Fibroblast of the aortic adventitia (primary cell): Measurements from ENCODE around the gene FAM210B. TPM values are rescaled to one million over a fixed set of nuclear protein-coding genes. Genes with fewer than 3 reads are reported as not detected.

Experiments
- DNase-seq: peaks from one replicate; pipeline ENCODE4 v3.0.0-alpha.2; 2010; ENCODE audit warnings: low read depth
- H3K4me3 ChIP-seq: 2 replicates; pipeline ENCODE4 v1.5.1; 2011; ENCODE audit warnings: low read depth, mild to moderate bottlenecking, control low read depth, low read length, moderate library complexity
- total RNA-seq: library from RNA; depleted of rRNA; stranded (reverse); fragments of >200 nt; gene quantifications from 2 replicates; pipeline ENCODE4 v1.2.3, GENCODE V29; 2012; ENCODE audit warnings: low replicate concordance
- TF ChIP-seq, protein P1 (sequence below): IDR thresholded peaks from 2 replicates; pipeline ENCODE4 v1.5.1; 2011; ENCODE audit warnings: mild to moderate bottlenecking, low read length, control low read depth, inconsistent platforms; ENCODE audit not compliant: insufficient read depth

The FAM210B gene
- total RNA-seq, 1 donor: 53.3 TPM

DNA sequence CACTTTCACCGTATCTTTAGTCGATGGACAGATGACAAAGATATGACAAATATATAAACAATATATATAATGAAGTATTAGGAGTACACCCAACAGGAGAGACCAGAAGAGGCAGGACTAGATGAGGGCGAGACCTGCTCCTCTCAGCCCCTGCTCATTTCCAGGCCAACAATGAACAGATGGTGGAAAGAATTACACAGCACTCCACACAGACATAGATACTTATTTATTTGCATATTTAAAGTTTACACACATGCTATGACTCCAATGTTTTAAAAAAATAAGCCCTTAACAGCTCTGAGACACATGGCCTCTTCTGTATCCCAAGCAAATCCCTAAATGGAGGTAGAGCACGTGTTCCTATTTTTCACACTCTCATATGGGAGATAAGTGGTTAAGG is 10.4 kb downstream of the FAM210B start:
- DNase-seq: no peak
- no peak overlapping the region for H3K4me3 ChIP-seq
- TF ChIP-seq, protein P1, sequence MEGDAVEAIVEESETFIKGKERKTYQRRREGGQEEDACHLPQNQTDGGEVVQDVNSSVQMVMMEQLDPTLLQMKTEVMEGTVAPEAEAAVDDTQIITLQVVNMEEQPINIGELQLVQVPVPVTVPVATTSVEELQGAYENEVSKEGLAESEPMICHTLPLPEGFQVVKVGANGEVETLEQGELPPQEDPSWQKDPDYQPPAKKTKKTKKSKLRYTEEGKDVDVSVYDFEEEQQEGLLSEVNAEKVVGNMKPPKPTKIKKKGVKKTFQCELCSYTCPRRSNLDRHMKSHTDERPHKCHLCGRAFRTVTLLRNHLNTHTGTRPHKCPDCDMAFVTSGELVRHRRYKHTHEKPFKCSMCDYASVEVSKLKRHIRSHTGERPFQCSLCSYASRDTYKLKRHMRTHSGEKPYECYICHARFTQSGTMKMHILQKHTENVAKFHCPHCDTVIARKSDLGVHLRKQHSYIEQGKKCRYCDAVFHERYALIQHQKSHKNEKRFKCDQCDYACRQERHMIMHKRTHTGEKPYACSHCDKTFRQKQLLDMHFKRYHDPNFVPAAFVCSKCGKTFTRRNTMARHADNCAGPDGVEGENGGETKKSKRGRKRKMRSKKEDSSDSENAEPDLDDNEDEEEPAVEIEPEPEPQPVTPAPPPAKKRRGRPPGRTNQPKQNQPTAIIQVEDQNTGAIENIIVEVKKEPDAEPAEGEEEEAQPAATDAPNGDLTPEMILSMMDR: no peak

DNA sequence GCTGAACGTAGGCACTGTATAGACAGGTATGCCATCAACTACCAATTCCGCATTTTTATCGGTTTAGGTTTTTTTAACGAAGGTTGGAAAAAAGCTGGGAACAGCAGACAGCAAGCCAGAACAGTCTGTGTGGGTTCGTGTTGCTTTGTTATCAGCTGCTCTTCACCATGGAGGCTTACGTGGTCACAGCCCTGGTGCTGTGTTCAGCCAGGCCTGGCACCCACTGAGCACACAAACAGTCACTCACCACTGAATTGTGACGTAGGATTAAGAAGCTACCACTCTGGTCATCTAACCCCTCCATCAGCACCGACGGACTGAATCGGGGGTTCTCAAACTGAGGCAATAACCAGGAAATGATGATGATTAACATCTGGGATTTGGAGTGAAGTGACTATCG is 13.2 kb downstream of the FAM210B start:
- DNase-seq: no peak
- TF ChIP-seq, protein P1: no peak
- H3K4me3 ChIP-seq: no peak overlapping the region

DNA sequence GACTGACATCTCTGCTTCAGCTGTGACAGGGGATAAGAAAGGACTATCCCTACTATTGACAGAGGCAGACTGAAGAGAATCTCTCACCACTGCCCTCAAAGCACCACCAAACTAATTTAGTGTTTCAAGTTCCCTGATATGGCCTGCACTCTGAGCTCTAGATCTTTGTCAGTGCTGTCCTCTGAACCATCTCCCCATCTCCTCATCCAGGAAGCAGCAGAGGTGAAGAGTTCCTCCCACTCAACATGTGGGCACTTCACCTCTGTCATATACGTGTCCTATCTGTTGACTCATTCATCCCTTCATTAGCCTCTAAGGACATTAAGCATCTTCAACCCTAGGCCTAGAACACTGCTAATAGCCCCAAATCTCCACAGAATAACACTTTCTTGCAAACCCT is 14.1 kb downstream of the FAM210B start:
- no peak overlapping the region for H3K4me3 ChIP-seq
- DNase-seq: no peak
- TF ChIP-seq, protein P1: no peak

DNA sequence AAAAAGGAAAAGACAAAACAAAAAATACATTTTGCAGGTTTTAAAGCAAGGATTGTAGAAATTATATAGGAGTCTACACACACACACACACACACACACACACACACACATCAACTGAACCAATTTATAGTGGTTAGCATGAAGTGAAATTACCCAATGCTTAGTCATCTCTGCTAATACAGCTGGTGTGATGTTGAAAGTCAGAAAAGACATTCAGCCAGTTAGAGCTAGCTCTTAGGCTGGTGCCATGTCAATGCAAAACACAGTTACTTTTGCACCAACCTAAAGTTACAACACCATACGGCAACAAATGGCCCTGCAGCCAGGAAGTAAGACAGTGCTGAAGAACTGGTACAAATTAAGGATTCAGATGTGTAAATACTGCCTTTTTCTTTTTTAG is 15.2 kb downstream of the FAM210B start:
- no peak overlapping the region for H3K4me3 ChIP-seq
- TF ChIP-seq, protein P1: no peak
- peak; percentile 93 for DNase-seq

DNA sequence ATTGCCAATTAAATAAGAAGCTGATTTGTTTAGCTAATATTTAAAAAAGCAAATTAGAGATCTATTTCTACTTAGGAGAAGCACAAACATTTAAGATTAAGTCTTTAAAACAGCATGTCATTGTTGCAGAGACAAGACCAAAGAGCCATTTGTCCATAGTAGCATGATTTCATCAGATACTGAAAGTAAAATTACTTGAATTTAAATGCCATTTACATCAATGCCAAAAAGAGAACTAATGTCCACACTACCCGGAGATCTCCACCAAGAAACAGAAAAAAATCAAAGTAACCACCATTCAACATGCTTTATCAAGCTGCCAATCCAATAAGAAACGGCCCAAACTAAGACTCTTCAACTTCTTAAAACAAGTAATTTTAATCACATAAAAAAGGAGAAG is 17.6 kb downstream of the FAM210B start:
- TF ChIP-seq, protein P1: no peak
- H3K4me3 ChIP-seq: no peak overlapping the region

DNA sequence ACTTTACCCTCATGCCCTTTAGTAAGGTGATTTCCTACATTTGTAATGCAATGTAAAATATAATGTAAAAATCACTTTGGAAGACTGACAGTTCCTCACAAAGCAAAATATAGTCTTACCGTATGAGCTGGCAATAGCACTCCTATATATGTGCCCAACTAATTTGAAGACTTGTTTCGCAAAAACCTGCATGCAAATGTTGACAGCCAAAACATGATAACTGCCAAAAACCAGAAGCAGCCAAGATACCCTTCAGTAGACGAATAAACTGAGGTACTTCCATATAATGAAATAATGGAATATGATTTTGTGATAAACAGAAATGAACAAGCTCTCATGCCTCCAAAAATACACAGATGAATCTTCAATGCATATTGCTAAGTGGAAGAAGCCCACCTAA is 19.6 kb downstream of the FAM210B start:
- TF ChIP-seq, protein P1: no peak
- DNase-seq: no peak
- H3K4me3 ChIP-seq: no peak overlapping the region

More for the DNA sequence above, 17.6 kb downstream of the FAM210B start:
- DNase-seq: no peak

DNA sequence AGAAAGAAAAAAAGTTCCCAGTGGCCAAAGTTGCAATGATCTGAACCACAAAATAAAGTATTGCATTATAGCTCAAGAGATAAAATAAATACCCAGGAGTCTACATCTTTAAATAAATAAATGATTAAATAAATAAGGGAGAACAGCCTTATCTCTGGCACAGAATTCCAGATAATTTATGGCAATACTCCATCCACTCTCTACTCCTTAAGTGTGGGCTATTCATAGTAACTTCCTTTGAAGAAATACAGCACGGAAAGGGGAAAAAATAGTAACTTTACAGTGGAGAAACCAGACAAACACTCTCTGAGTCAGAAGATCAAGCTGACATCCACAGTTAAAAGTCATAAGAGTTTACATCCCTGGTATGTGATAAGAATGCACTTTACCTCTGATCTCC is 21.6 kb downstream of the FAM210B start:
- peak; percentile 95 for DNase-seq
- TF ChIP-seq, protein P1: no peak
- H3K4me3 ChIP-seq: no peak overlapping the region
